ENCODE measurements around the gene ZDHHC14.
"Not testable (repeated sequence)": the region's sequence is repeated elsewhere in the genome, so short reads cannot be mapped to it uniquely, and the experiment has no call there.

The ZDHHC14 gene

GRCh38 chr6:157695301-157696040 lies 314.5 kb downstream of the ZDHHC14 start:
- no peak overlapping the region for H3K4me3 ChIP-seq (ENCODE audit: insufficient read length, low read depth)
- TF ChIP-seq YY1 (IDR thresholded peaks at IDR 0.05; ENCODE audit: insufficient read depth, insufficient read length) (no peak), SUZ12 (IDR thresholded peaks at IDR 0.05; ENCODE audit: extremely low read depth, insufficient read depth, insufficient read length) (no peak), ZNF274 (IDR thresholded peaks at IDR 0.05; ENCODE audit: low read depth, low read length) (no peak)
- H3K9ac ChIP-seq (ENCODE audit: insufficient read length, low read depth), result no peak overlapping the region
- H3K4me1 ChIP-seq (ENCODE audit: insufficient read depth, insufficient read length), result no peaks in the 10 kb centered on the region
- peaks cover 7% of the 10 kb centered on the region; the same call in 1 of the 2 replicates for H3K9me3 ChIP-seq (ENCODE audit: insufficient read depth, low read length)
- no peaks in the 10 kb centered on the region for H3K27me3 ChIP-seq (ENCODE audit: insufficient read depth, insufficient read length)
- no peak for DNase-seq (ENCODE audit: low read depth, low spot score)
- no peaks in the 10 kb centered on the region for H3K36me3 ChIP-seq (ENCODE audit: insufficient read depth, insufficient read length, low read length)

- H3K36me3 ChIP-seq (ENCODE audit: insufficient read depth, insufficient read length, low read length), result no peaks in the 10 kb centered on the region
- H3K4me3 ChIP-seq (ENCODE audit: insufficient read length, low read depth), result peak overlapping the region; percentile 8
- no peak for DNase-seq (ENCODE audit: low read depth, low spot score)
- H3K4me1 ChIP-seq (ENCODE audit: insufficient read depth, insufficient read length), result no peaks in the 10 kb centered on the region
- TF ChIP-seq SUZ12 (IDR thresholded peaks at IDR 0.05; ENCODE audit: extremely low read depth, insufficient read depth, insufficient read length) (no peak), ZNF274 (IDR thresholded peaks at IDR 0.05; ENCODE audit: low read depth, low read length) (no peak), YY1 (IDR thresholded peaks at IDR 0.05; ENCODE audit: insufficient read depth, insufficient read length) (no peak)
- H3K9me3 ChIP-seq (ENCODE audit: insufficient read depth, low read length), result peaks cover 13% of the 10 kb centered on the region; the same call in 1 of the 2 replicates
- H3K9ac ChIP-seq (ENCODE audit: insufficient read length, low read depth), result no peak overlapping the region
- no peaks in the 10 kb centered on the region for H3K27me3 ChIP-seq (ENCODE audit: insufficient read depth, insufficient read length)
Observed at GRCh38 chr6:157699777-157700636, 319.0 kb downstream of the ZDHHC14 start.

DNA sequence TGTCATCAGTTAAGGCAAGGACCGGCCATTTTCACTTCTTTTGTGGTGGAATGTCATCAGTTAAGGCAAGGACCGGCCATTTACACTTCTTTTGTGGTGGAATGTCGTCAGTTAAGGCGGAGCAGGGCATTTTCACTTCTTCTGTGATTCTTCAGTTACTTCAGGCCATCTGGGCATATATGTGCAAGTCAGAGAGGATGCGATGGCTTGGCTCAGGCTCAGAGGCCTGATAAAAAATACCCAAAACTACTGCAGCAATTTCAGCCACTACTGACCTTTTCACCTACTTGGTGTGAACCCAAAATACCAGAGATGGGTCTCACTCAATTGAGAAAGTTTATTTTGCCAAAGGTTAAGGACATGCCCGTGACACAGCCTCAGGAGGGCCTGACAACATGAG lies 325.4 kb downstream of the ZDHHC14 start:
- not testable (repeated sequence) for H3K4me3 ChIP-seq (ENCODE audit: insufficient read length, low read depth); H3K4me1 ChIP-seq (ENCODE audit: insufficient read depth, insufficient read length); H3K9ac ChIP-seq (ENCODE audit: insufficient read length, low read depth); H3K36me3 ChIP-seq (ENCODE audit: insufficient read depth, insufficient read length, low read length); H3K27me3 ChIP-seq (ENCODE audit: insufficient read depth, insufficient read length); DNase-seq (ENCODE audit: low read depth, low spot score)
- peaks cover 24% of the 10 kb centered on the region; the same call in 1 of the 2 replicates for H3K9me3 ChIP-seq (ENCODE audit: insufficient read depth, low read length)

GRCh38 chr6:157706883-157707282 lies 325.9 kb downstream of the ZDHHC14 start:
- DNase-seq (ENCODE audit: low read depth, low spot score), result no peak
- H3K4me1 ChIP-seq (ENCODE audit: insufficient read depth, insufficient read length), result peaks cover 11% of the 10 kb centered on the region
- H3K36me3 ChIP-seq (ENCODE audit: insufficient read depth, insufficient read length, low read length), result no peaks in the 10 kb centered on the region
- TF ChIP-seq ZNF274 (IDR thresholded peaks at IDR 0.05; ENCODE audit: low read depth, low read length) (no peak), SUZ12 (IDR thresholded peaks at IDR 0.05; ENCODE audit: extremely low read depth, insufficient read depth, insufficient read length) (no peak), YY1 (IDR thresholded peaks at IDR 0.05; ENCODE audit: insufficient read depth, insufficient read length) (no peak)
- no peak overlapping the region for H3K9ac ChIP-seq (ENCODE audit: insufficient read length, low read depth)
- peaks cover 24% of the 10 kb centered on the region; the same call in 1 of the 2 replicates for H3K9me3 ChIP-seq (ENCODE audit: insufficient read depth, low read length)
- H3K4me3 ChIP-seq (ENCODE audit: insufficient read length, low read depth), result no peak overlapping the region
- no peaks in the 10 kb centered on the region for H3K27me3 ChIP-seq (ENCODE audit: insufficient read depth, insufficient read length)

GRCh38 chr6:157707576-157707975 lies 326.6 kb downstream of the ZDHHC14 start:
- TF ChIP-seq ZNF274 (IDR thresholded peaks at IDR 0.05; ENCODE audit: low read depth, low read length) (no peak), YY1 (IDR thresholded peaks at IDR 0.05; ENCODE audit: insufficient read depth, insufficient read length) (no peak), SUZ12 (IDR thresholded peaks at IDR 0.05; ENCODE audit: extremely low read depth, insufficient read depth, insufficient read length) (no peak)
- no peak overlapping the region for H3K9ac ChIP-seq (ENCODE audit: insufficient read length, low read depth)
- H3K9me3 ChIP-seq (ENCODE audit: insufficient read depth, low read length), result peaks cover 24% of the 10 kb centered on the region; the same call in 1 of the 2 replicates
- no peaks in the 10 kb centered on the region for H3K27me3 ChIP-seq (ENCODE audit: insufficient read depth, insufficient read length)
- no peak overlapping the region for H3K4me3 ChIP-seq (ENCODE audit: insufficient read length, low read depth)
- DNase-seq (ENCODE audit: low read depth, low spot score), result no peak
- peaks cover 11% of the 10 kb centered on the region for H3K4me1 ChIP-seq (ENCODE audit: insufficient read depth, insufficient read length)
- H3K36me3 ChIP-seq (ENCODE audit: insufficient read depth, insufficient read length, low read length), result no peaks in the 10 kb centered on the region

DNA sequence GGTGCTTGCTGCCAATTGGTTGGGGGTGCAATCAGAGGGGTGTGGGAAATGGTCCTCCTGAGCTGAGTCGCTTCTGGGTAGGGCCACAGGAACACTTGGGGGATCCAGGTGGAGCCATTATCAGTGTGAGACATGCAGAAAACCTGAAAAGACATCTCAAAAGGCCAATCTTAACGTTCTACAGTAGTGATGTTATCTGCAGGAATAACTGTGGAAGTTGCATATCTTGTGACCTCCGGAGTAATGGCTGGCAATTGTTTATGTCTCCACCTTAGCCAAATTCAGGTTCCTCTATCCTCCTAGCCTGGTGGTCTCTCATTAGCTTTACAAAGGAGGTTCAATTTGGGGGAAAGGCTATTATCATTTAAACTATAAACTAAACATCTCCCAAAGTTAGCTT lies 327.2 kb downstream of the ZDHHC14 start:
- Histone ChIP-seq H3K4me3 (ENCODE audit: insufficient read length, low read depth) (no peak overlapping the region), H3K4me1 (ENCODE audit: insufficient read depth, insufficient read length) (peaks cover 11% of the 10 kb centered on the region), H3K36me3 (ENCODE audit: insufficient read depth, insufficient read length, low read length) (no peaks in the 10 kb centered on the region), H3K9me3 (ENCODE audit: insufficient read depth, low read length) (peaks cover 24% of the 10 kb centered on the region; the same call in 1 of the 2 replicates), H3K9ac (ENCODE audit: insufficient read length, low read depth) (no peak overlapping the region), H3K27me3 (ENCODE audit: insufficient read depth, insufficient read length) (no peaks in the 10 kb centered on the region)
- TF ChIP-seq YY1 (IDR thresholded peaks at IDR 0.05; ENCODE audit: insufficient read depth, insufficient read length) (no peak), ZNF274 (IDR thresholded peaks at IDR 0.05; ENCODE audit: low read depth, low read length) (no peak), SUZ12 (IDR thresholded peaks at IDR 0.05; ENCODE audit: extremely low read depth, insufficient read depth, insufficient read length) (no peak)
- peak; percentile 87 for DNase-seq (ENCODE audit: low read depth, low spot score)

DNA sequence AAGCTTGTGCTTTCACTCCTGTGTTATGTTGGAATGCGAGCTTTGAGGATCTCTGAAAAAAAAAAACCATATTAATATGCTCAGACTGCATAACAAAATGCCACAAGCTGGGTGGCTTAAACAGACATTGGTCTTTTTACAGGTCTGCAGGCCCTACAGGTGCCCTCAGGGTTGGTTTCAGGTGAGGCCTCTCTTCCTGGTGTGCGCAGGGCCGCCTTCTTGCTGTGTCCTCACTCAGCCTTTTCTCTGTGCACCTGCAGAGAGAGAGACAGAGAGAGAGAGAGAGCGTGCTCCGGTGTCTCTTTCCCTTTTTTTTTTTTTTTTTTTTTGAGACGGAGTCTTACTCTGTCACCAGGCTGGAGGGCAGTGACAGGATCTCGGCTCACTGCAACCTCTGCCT lies 327.9 kb downstream of the ZDHHC14 start:
- no peaks in the 10 kb centered on the region for H3K36me3 ChIP-seq (ENCODE audit: insufficient read depth, insufficient read length, low read length)
- peak; percentile 47 for DNase-seq (ENCODE audit: low read depth, low spot score)
- H3K4me3 ChIP-seq (ENCODE audit: insufficient read length, low read depth), result no peak overlapping the region
- peaks cover 24% of the 10 kb centered on the region; the same call in 1 of the 2 replicates for H3K9me3 ChIP-seq (ENCODE audit: insufficient read depth, low read length)
- peaks cover 11% of the 10 kb centered on the region for H3K4me1 ChIP-seq (ENCODE audit: insufficient read depth, insufficient read length)
- H3K9ac ChIP-seq (ENCODE audit: insufficient read length, low read depth), result no peak overlapping the region
- no peak for TF ChIP-seq YY1 (IDR thresholded peaks at IDR 0.05; ENCODE audit: insufficient read depth, insufficient read length)
- no peak for TF ChIP-seq SUZ12 (IDR thresholded peaks at IDR 0.05; ENCODE audit: extremely low read depth, insufficient read depth, insufficient read length)
- no peak for TF ChIP-seq ZNF274 (IDR thresholded peaks at IDR 0.05; ENCODE audit: low read depth, low read length)
- no peaks in the 10 kb centered on the region for H3K27me3 ChIP-seq (ENCODE audit: insufficient read depth, insufficient read length)
